NB4 (cell line): ENCODE data around the gene CTSE.

ENCODE experiments used
- MAX ChIP-seq: IDR thresholded peaks from 2 replicates; pipeline ENCODE4 v1.6.1; 2011; ENCODE audit warnings: low read depth, low read length
- POLR2A ChIP-seq: IDR thresholded peaks from 2 replicates; pipeline ENCODE4 v1.6.1; 2011; ENCODE audit warnings: mild to moderate bottlenecking; ENCODE audit not compliant: insufficient read length; ENCODE audit errors: extremely low read depth
- TF ChIP-seq, protein P1 (sequence below): IDR thresholded peaks from one replicate; pipeline ENCODE4 v1.5.1; 2012; ENCODE audit warnings: low read depth, low read length

DNA sequence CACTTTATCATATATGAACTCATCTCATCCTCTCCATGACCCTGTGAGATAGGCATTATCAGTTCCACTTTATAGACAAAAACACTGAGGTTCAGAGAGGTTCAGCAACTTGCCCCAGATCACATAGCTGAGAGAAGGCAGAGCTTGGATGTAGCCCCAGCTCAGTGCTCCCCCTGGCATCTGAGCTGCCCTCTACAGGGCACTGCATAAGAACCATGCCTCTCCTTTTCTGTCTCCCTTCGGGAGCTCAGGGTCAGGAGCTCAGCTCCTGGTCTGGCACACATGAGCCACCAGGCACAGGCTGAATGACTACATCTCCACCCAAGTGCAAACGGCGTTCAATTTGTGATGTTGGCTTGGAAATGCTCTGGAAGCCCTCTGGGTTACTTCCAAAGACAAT is 37.4 kb downstream of the CTSE start:
- TF ChIP-seq POLR2A = no peak
- TF ChIP-seq, protein P1, sequence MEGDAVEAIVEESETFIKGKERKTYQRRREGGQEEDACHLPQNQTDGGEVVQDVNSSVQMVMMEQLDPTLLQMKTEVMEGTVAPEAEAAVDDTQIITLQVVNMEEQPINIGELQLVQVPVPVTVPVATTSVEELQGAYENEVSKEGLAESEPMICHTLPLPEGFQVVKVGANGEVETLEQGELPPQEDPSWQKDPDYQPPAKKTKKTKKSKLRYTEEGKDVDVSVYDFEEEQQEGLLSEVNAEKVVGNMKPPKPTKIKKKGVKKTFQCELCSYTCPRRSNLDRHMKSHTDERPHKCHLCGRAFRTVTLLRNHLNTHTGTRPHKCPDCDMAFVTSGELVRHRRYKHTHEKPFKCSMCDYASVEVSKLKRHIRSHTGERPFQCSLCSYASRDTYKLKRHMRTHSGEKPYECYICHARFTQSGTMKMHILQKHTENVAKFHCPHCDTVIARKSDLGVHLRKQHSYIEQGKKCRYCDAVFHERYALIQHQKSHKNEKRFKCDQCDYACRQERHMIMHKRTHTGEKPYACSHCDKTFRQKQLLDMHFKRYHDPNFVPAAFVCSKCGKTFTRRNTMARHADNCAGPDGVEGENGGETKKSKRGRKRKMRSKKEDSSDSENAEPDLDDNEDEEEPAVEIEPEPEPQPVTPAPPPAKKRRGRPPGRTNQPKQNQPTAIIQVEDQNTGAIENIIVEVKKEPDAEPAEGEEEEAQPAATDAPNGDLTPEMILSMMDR = peak; percentile 10
- TF ChIP-seq MAX = no peak
